Measurements from ENCODE around the gene ACTG1. TPM values are rescaled to one million over a fixed set of nuclear protein-coding genes. Genes with fewer than 3 reads are reported as not detected.

The ACTG1 gene
- total RNA-seq, 1 experiment from 2014 or later, result 4,160 TPM

DNA sequence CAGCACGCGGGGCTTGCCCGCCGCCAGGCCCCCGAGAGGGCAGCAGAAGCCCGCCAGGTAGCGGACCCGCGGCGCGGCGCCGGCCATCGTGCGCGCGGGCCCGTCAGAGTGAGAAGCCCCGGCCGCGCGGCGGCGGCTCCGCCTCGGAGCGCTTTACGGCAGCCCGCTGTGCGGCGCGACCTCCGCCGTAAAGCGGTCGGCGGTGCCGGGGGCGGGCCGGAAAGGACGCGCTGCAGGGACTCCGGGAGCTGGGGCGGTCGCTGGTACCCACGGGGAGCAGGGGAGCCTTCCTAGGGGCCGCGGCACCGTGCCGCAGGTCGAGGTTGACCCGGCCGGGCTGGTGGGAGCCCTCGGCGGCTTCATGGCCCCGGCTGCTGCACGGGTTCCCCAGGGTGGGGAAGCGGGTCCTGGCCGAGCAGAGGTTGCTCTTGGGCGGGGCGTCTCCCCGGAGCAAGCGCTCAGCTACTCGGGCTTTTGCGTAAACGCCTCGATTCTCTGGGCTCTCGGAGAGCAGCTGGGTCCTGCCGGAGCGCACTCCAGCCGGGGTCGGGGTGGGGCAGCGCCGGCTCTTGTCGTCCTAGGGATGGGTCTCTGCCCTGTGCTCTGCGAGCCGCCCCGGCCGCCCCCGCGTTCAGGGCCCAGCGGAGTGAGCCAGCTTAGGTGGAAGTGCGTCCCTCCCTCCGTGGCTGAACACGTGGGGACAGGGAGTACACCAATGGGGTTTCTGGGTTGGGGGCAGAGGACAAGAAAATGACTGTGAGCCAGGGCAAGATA, 39.8 kb upstream of the ACTG1 start, which contains the start of gene FAAP100:
Gene FAAP100, minus strand, starts transcription at position 110 of the 774 bp plus-strand sequence. Its CDS starts 23 bp downstream, at position 87.
- peaks cover 10% of the 10 kb centered on the region for H3K23me2 ChIP-seq (ENCODE audit: insufficient read length, low read depth, low read length, poor library complexity, severe bottlenecking)
- no peak within 1 kb of the TSS for H2BK20ac ChIP-seq (ENCODE audit: low read depth, low read length, poor library complexity, severe bottlenecking)
- H3K4me1 Mint-ChIP-seq, result peaks cover 16% of the 10 kb centered on the region in 2 experiments
- H2BK15ac ChIP-seq (ENCODE audit: low read depth, low read length), result no peak within 1 kb of the TSS
- peak within 1 kb of the TSS; percentile 15 for H3K18ac ChIP-seq (ENCODE audit: insufficient read length, low read depth, low read length)
- H3K27me3 Mint-ChIP-seq (ENCODE audit: low read depth), result no peaks in the 10 kb centered on the region
- peak within 1 kb of the TSS; percentile 31 for H3K9ac ChIP-seq (ENCODE audit: extremely low read depth, insufficient read length, low read length)
- WGBS (ENCODE audit: extremely low coverage, insufficient read length, low lambda C conversion rate), result no CpG with 5 or more reads among the region's 85 CpGs
- no peak within 1 kb of the TSS for H4K91ac ChIP-seq (ENCODE audit: insufficient read length, low read depth, low read length)
- H3K27ac ChIP-seq (ENCODE audit: insufficient read length, low read depth, low read length), result no peak within 1 kb of the TSS
- peaks cover 13 to 47% (median 37%) of the 10 kb centered on the region in 3 experiments; a peak in 6 of 7 replicates for H3K36me3 Mint-ChIP-seq (ENCODE audit: insufficient read depth in 1 of 3, low read depth in 3 of 3)
- H3K56ac ChIP-seq (ENCODE audit: insufficient read length, low read depth, low read length), result no peak within 1 kb of the TSS
- H3K23ac ChIP-seq (ENCODE audit: insufficient read length, low read depth, low read length), result no peak within 1 kb of the TSS
- no peaks in the 10 kb centered on the region for H3K27me3 ChIP-seq (ENCODE audit: insufficient read depth, low read length)
- peak; percentile 89 for DNase-seq
- no peak within 1 kb of the TSS for H2AFZ ChIP-seq (ENCODE audit: low read length)
- no peak within 1 kb of the TSS for H4K8ac ChIP-seq (replicated peaks; ENCODE audit: insufficient read length, low read depth, low read length)
- H3K4ac ChIP-seq (ENCODE audit: low read depth, low read length), result no peak within 1 kb of the TSS
- H2BK5ac ChIP-seq (ENCODE audit: insufficient read length, low read length), result no peak within 1 kb of the TSS
- H4K5ac ChIP-seq (ENCODE audit: insufficient read length, low read depth, low read length), result no peak within 1 kb of the TSS
- H3K4me2 ChIP-seq (ENCODE audit: insufficient read depth, insufficient read length, low read length), result peak within 1 kb of the TSS; percentile 39
- H3K14ac ChIP-seq (ENCODE audit: insufficient read depth, low read length), result peak within 1 kb of the TSS; percentile 18
- H3K4me1 ChIP-seq (ENCODE audit: insufficient read depth, low read length), result peaks cover 3% of the 10 kb centered on the region; the same call in 1 of the 2 replicates
- H2BK120ac ChIP-seq (ENCODE audit: low read depth, low read length, poor library complexity, severe bottlenecking), result no peak within 1 kb of the TSS
- no peaks in the 10 kb centered on the region for H3K9me3 ChIP-seq (ENCODE audit: control insufficient read depth, low read depth, low read length)
- no peak within 1 kb of the TSS for H2BK12ac ChIP-seq (ENCODE audit: insufficient read length, low read depth, low read length)
- H3K4me3 Mint-ChIP-seq, result peak within 1 kb of the TSS; percentile 84 to 90
- H4K20me1 ChIP-seq (ENCODE audit: control insufficient read depth, insufficient read depth, insufficient read length), result no peaks in the 10 kb centered on the region
- no peaks in the 10 kb centered on the region; a peak in 1 of 5 replicates for H3K9me3 Mint-ChIP-seq
- peaks cover 5% of the 10 kb centered on the region for H3K79me1 ChIP-seq (ENCODE audit: insufficient read depth, low read depth, low read length, poor library complexity, severe bottlenecking)
- peak within 1 kb of the TSS; percentile 78 to 96 (median 87); a peak in 6 of 7 replicates for H3K27ac Mint-ChIP-seq
- no peak within 1 kb of the TSS for H3T11ph ChIP-seq (ENCODE audit: low read length)
- TF ChIP-seq, protein P1, sequence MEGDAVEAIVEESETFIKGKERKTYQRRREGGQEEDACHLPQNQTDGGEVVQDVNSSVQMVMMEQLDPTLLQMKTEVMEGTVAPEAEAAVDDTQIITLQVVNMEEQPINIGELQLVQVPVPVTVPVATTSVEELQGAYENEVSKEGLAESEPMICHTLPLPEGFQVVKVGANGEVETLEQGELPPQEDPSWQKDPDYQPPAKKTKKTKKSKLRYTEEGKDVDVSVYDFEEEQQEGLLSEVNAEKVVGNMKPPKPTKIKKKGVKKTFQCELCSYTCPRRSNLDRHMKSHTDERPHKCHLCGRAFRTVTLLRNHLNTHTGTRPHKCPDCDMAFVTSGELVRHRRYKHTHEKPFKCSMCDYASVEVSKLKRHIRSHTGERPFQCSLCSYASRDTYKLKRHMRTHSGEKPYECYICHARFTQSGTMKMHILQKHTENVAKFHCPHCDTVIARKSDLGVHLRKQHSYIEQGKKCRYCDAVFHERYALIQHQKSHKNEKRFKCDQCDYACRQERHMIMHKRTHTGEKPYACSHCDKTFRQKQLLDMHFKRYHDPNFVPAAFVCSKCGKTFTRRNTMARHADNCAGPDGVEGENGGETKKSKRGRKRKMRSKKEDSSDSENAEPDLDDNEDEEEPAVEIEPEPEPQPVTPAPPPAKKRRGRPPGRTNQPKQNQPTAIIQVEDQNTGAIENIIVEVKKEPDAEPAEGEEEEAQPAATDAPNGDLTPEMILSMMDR (conservative IDR thresholded peaks at IDR 0.05), result no peak
- peaks cover 2% of the 10 kb centered on the region; the same call in 1 of the 2 replicates for H3K79me2 ChIP-seq (ENCODE audit: insufficient read depth, low read length)
- H2AK5ac ChIP-seq (ENCODE audit: insufficient read length, low read length), result no peak within 1 kb of the TSS

Measured in H9 (cell line).